HepG2 (cell line): ENCODE data around the gene MCM3. TPM values are rescaled to one million over a fixed set of nuclear protein-coding genes. Genes with fewer than 3 reads are reported as not detected.

Experiments
- ELK4 ChIP-seq: sonication (generic); formaldehyde crosslinking; IDR thresholded peaks from 2 replicates; pipeline ENCODE4 v1.9.0; 2021; ENCODE audit warnings: missing genetic modification reagents, borderline replicate concordance
- FOXA3 ChIP-seq: IDR thresholded peaks from 2 replicates; pipeline ENCODE4 v1.6.1; 2016; ENCODE audit warnings: missing genetic modification reagents, missing compliant biosample characterization
- HMG20B ChIP-seq: conservative IDR thresholded peaks from 2 replicates; pipeline ENCODE4 v1.6.1; 2016; ENCODE audit warnings: missing genetic modification reagents, missing compliant biosample characterization
- KMT2B ChIP-seq: IDR thresholded peaks from 2 replicates; pipeline ENCODE4 v1.6.1; 2016; ENCODE audit warnings: missing genetic modification reagents, missing compliant biosample characterization
- LRRFIP1 ChIP-seq: sonication (generic); formaldehyde crosslinking; conservative IDR thresholded peaks from 2 replicates; pipeline ENCODE4 v1.4.0; 2020; ENCODE audit warnings: missing genetic modification reagents
- MBD4 ChIP-seq: IDR thresholded peaks from 2 replicates; pipeline ENCODE4 v1.6.1; 2012; ENCODE audit warnings: low read length, inconsistent platforms, borderline replicate concordance
- MNT ChIP-seq: fragments of 450-650 bp; IDR thresholded peaks from 2 replicates; pipeline ENCODE4 v1.6.1; 2016
- RCOR2 ChIP-seq: IDR thresholded peaks from 2 replicates; pipeline ENCODE4 v1.6.1; 2016; ENCODE audit warnings: missing biosample characterization, missing genetic modification reagents
- RFX1 ChIP-seq: fragments of 450-650 bp; IDR thresholded peaks from 2 replicates; pipeline ENCODE4 v1.6.1; 2017
- TIGD3 ChIP-seq: sonication (generic); formaldehyde crosslinking; IDR thresholded peaks from 2 replicates; pipeline ENCODE4 v1.5.1; 2020; ENCODE audit warnings: mild to moderate bottlenecking, missing genetic modification reagents, borderline replicate concordance
- ZBTB14 ChIP-seq: sonication (generic); formaldehyde crosslinking; IDR thresholded peaks from 2 replicates; pipeline ENCODE4 v1.4.0; 2020; ENCODE audit warnings: missing genetic modification reagents
- ZBTB20 ChIP-seq: sonication (generic); formaldehyde crosslinking; IDR thresholded peaks from 2 replicates; pipeline ENCODE4 v1.8.1; 2023; ENCODE audit warnings: missing genetic modification reagents, low read depth, mild to moderate bottlenecking, borderline replicate concordance
- ZFAT ChIP-seq: sonication (generic); formaldehyde crosslinking; conservative IDR thresholded peaks from 2 replicates; pipeline ENCODE4 v1.8.1; 2023; ENCODE audit warnings: missing genetic modification reagents, inconsistent platforms
- ZMYM3 ChIP-seq: sonication (generic); formaldehyde crosslinking; IDR thresholded peaks from 2 replicates; pipeline ENCODE4 v1.5.1; 2020; ENCODE audit warnings: mild to moderate bottlenecking, missing genetic modification reagents
- ZNF136 ChIP-seq: sonication (generic); formaldehyde crosslinking; IDR thresholded peaks from 2 replicates; pipeline ENCODE4 v1.8.1; 2022; ENCODE audit warnings: low read depth, mild to moderate bottlenecking, moderate library complexity, missing genetic modification reagents
- ZNF256 ChIP-seq: sonication (generic); formaldehyde crosslinking; conservative IDR thresholded peaks from 2 replicates; pipeline ENCODE4 v1.4.0; 2020; ENCODE audit warnings: missing genetic modification reagents
- ZNF331 ChIP-seq: sonication (generic); formaldehyde crosslinking; IDR thresholded peaks from 2 replicates; pipeline ENCODE4 v1.4.0; 2020; ENCODE audit warnings: missing genetic modification reagents
- ZNF430 ChIP-seq: sonication (generic); formaldehyde crosslinking; IDR thresholded peaks from 2 replicates; pipeline ENCODE4 v1.9.0; 2021; ENCODE audit warnings: mild to moderate bottlenecking, missing genetic modification reagents
- ZNF543 ChIP-seq: sonication (generic); formaldehyde crosslinking; IDR thresholded peaks from 2 replicates; pipeline ENCODE4 v1.4.0; 2020; ENCODE audit warnings: mild to moderate bottlenecking, missing genetic modification reagents
- ZNF556 ChIP-seq: sonication (generic); formaldehyde crosslinking; IDR thresholded peaks from 2 replicates; pipeline ENCODE4 v1.4.0; 2020; ENCODE audit warnings: mild to moderate bottlenecking, missing genetic modification reagents, borderline replicate concordance
- ZNF562 ChIP-seq: sonication (generic); formaldehyde crosslinking; IDR thresholded peaks from 2 replicates; pipeline ENCODE4 v1.8.0; 2022; ENCODE audit warnings: missing genetic modification reagents, borderline replicate concordance
- ZNF703 ChIP-seq: sonication (generic); formaldehyde crosslinking; IDR thresholded peaks from 2 replicates; pipeline ENCODE4 v1.5.1; 2020; ENCODE audit warnings: missing genetic modification reagents, mild to moderate bottlenecking, moderate library complexity, borderline replicate concordance
- ZNF788 ChIP-seq: sonication (generic); formaldehyde crosslinking; IDR thresholded peaks from 2 replicates; pipeline ENCODE4 v1.5.0; 2020; ENCODE audit warnings: mild to moderate bottlenecking, missing genetic modification reagents, borderline replicate concordance
- polyA plus RNA-seq, 8 experiments: library from polyadenylated mRNA; depleted of rRNA in 3 of 8; stranded (reverse) in 7 of 8; unstranded in 1 of 8; fragments of >200 nt; fragmentation: Illumina TruSeq in 4 of 8; extraction: Trizol in 4 of 8; gene quantifications; 2 replicates each; pipeline versions ENCODE4 v1.2.1 to v1.2.3, GENCODE V29; 2011 to 2016; ENCODE audit warnings: low read depth in 4 of 8, missing spikeins in 1 of 8, mixed read lengths in 1 of 8; ENCODE audit not compliant: insufficient read depth in 1 of 8
- total RNA-seq, 5 experiments: library from RNA; depleted of rRNA; stranded (reverse); fragments of >200 nt; fragmentation: Illumina TruSeq; extraction: Trizol; gene quantifications; 2 replicates each; pipeline ENCODE4 v1.2.3, GENCODE V29; 2016; ENCODE audit warnings: low read depth in 1 of 5

MCM3 gene
- total and polyA plus RNA-seq, 2 of the 13 experiments (the other 11 are each of a cell fraction or from before 2014, with no cell fraction given): 164 to 288 TPM

GRCh38 chr6:52286798-52287432 lies 2.4 kb upstream of the MCM3 start (continued):
- TF ChIP-seq ZBTB20 (CRISPR knock-in tag): no peak
- TF ChIP-seq ZNF788 (CRISPR knock-in tag): no peak
- no peak for TF ChIP-seq ZNF430 (CRISPR knock-in tag)
- peak; percentile 65 for TF ChIP-seq FOXA3 (CRISPR knock-in tag)
- no peak for TF ChIP-seq ZNF256
- TF ChIP-seq ZFAT: no peak
- TF ChIP-seq ZNF136 (CRISPR knock-in tag): no peak
- peak; percentile 58; the same call in 1 of the 2 replicates for TF ChIP-seq ZNF556 (CRISPR knock-in tag)
- 0 out of 2 replicates have a peak, but pooled peaks have one; percentile 70 for TF ChIP-seq MBD4
- TF ChIP-seq ZMYM3 (CRISPR knock-in tag): peak; percentile 44; the same call in 1 of the 2 replicates
- no peak for TF ChIP-seq MNT
- TF ChIP-seq ZBTB14: no peak
- TF ChIP-seq LRRFIP1: no peak
- no peak for TF ChIP-seq ZNF703
- TF ChIP-seq RCOR2 (CRISPR knock-in tag): peak; percentile 61; the same call in 1 of the 2 replicates
- TF ChIP-seq RFX1: no peak
- TF ChIP-seq ELK4: no peak
- 0 out of 2 replicates have a peak, but pooled peaks have one; percentile 62 for TF ChIP-seq ZNF543 (CRISPR knock-in tag)
- no peak for TF ChIP-seq HMG20B (CRISPR knock-in tag)
- no peak for TF ChIP-seq TIGD3 (CRISPR knock-in tag)
- no peak for TF ChIP-seq ZNF562 (CRISPR knock-in tag)
- TF ChIP-seq KMT2B (CRISPR knock-in tag): peak; percentile 64; the same call in 1 of the 2 replicates
- TF ChIP-seq ZNF331 (CRISPR knock-in tag): peak; percentile 66; the same call in 1 of the 2 replicates
